HCT116 (cell line): ENCODE results near the gene KRT78. TPM values are rescaled to one million over a fixed set of nuclear protein-coding genes. Genes with fewer than 3 reads are reported as not detected.

ENCODE experiments used
- ATAC-seq: fragments of 200-7000 bp; cut with Tn5 transposase; 2 replicates; pipeline ENCODE4 v1.9.1; 2020; ENCODE audit warnings: mild to moderate bottlenecking, moderate library complexity
- BruUV-seq: library from RNA; stranded (reverse); fragments of 400-500 nt; replicated peaks from 2 replicates; lab custom pipeline; 2021; lab: Mats Ljungman, UMichigan
- CTCF ChIA-PET: fragments of 300-600 bp; sonication (Branson Sonifier 250); formaldehyde crosslinking; loops from one replicate; lab custom pipeline; 2021; ENCODE audit warnings: antibody characterized with exemption; lab: Charles Lee
- POLR2A ChIA-PET: fragments of 300-600, 350-600 bp; sonication (Branson Sonifier 250); formaldehyde crosslinking; loops from one replicate; lab custom pipeline; 2021; ENCODE audit warnings: antibody characterized with exemption; lab: Charles Lee
- RAD21 ChIA-PET, 2 experiments: fragments of 300-600 bp; sonication (Branson Sonifier 250); formaldehyde crosslinking; loops; one replicate each; lab custom pipeline; 2023; ENCODE audit warnings: low total read pairs in 2 of 2; ENCODE audit not compliant: uncharacterized antibody in 2 of 2, unreplicated experiment in 2 of 2, low non-redundant PET in 1 of 2; lab: Charles Lee
- DNase-seq: peaks from one replicate; pipeline ENCODE4 v3.0.0-alpha.2; 2010; ENCODE audit warnings: low read depth, low spot score
- H2AFZ ChIP-seq: fragments of 200-600 bp; shearing (Covaris generic), sonication (generic); 2 replicates; pipeline ENCODE4 v1.6.1; 2017; ENCODE audit warnings: low read depth, mixed run types, mixed read lengths, antibody characterized with exemption, low read length; ENCODE audit not compliant: poor library complexity, severe bottlenecking
- H3K27ac ChIP-seq: 2 replicates; pipeline ENCODE4 v1.5.1; 2012; ENCODE audit warnings: low read depth, low read length
- H3K27me3 ChIP-seq: fragments of 200-600 bp; sonication (generic); 2 replicates; pipeline ENCODE4 v1.6.1; 2016; ENCODE audit warnings: mixed run types, low read length, mixed read lengths; ENCODE audit not compliant: insufficient read depth
- H3K36me3 ChIP-seq, 2 experiments: fragments of 200-500 bp in 1 of 2; fragments of 200-600 bp in 1 of 2; sonication (Bioruptor generic) in 1 of 2; sonication (generic) in 1 of 2; 2 replicates each; pipeline versions ENCODE4 v1.5.1 to v1.6.1; 2014 to 2016; ENCODE audit warnings: low read length in 2 of 2, inconsistent platforms in 1 of 2, mixed read lengths in 1 of 2, mixed run types in 1 of 2; ENCODE audit not compliant: insufficient read depth in 2 of 2, control insufficient read depth in 1 of 2
- H3K4me1 ChIP-seq, 2 experiments: fragments of 200-600 bp in 1 of 2; sonication (generic) in 1 of 2; 2 replicates each; pipeline versions ENCODE4 v1.5.1 to v1.6.1; 2012 to 2017; ENCODE audit warnings: low read length in 2 of 2, inconsistent platforms in 1 of 2, mild to moderate bottlenecking in 1 of 2, mixed read lengths in 1 of 2, mixed run types in 1 of 2, moderate library complexity in 1 of 2; ENCODE audit not compliant: insufficient read depth in 2 of 2, control insufficient read depth in 1 of 2
- H3K4me2 ChIP-seq: fragments of 200-600 bp; sonication (generic); 2 replicates; pipeline ENCODE4 v1.6.1; 2017; ENCODE audit warnings: mixed run types, low read length, mixed read lengths
- H3K4me3 ChIP-seq, 2 experiments: fragments of 200-600 bp in 1 of 2; sonication (generic) in 1 of 2; replicated peaks in 1 of 2; 2 replicates each; pipeline ENCODE4 v1.5.1; 2011 to 2016; ENCODE audit warnings: low read length in 2 of 2, control low read depth in 1 of 2, low read depth in 1 of 2, mild to moderate bottlenecking in 1 of 2, mixed read lengths in 1 of 2, mixed run types in 1 of 2
- H3K79me2 ChIP-seq: fragments of 200-600 bp; sonication (generic); 2 replicates; pipeline ENCODE4 v1.6.1; 2017; ENCODE audit warnings: mild to moderate bottlenecking, mixed run types, low read length, moderate library complexity, mixed read lengths; ENCODE audit not compliant: insufficient read depth
- H3K9ac ChIP-seq: fragments of 200-600 bp; sonication (generic); 2 replicates; pipeline ENCODE4 v1.6.1; 2016; ENCODE audit warnings: low read length, mixed read lengths
- H3K9me2 ChIP-seq: fragments of 200-600 bp; sonication (generic), shearing (Covaris generic); 2 replicates; pipeline ENCODE4 v1.6.1; 2017; ENCODE audit warnings: mixed run types, mild to moderate bottlenecking, moderate library complexity; ENCODE audit not compliant: insufficient read depth
- H3K9me3 ChIP-seq, 2 experiments: fragments of 200-500 bp in 1 of 2; fragments of 200-600 bp in 1 of 2; sonication (Bioruptor generic) in 1 of 2; sonication (generic) in 1 of 2; 2 replicates each; pipeline ENCODE4 v1.6.1; 2014 to 2017; ENCODE audit warnings: low read length in 2 of 2, mixed read lengths in 2 of 2, inconsistent platforms in 1 of 2, low read depth in 1 of 2, mild to moderate bottlenecking in 1 of 2, mixed run types in 1 of 2, moderate library complexity in 1 of 2; ENCODE audit not compliant: control insufficient read depth in 1 of 2, insufficient read depth in 1 of 2
- H4K20me1 ChIP-seq: fragments of 200-600 bp; sonication (generic), shearing (Covaris generic); 2 replicates; pipeline ENCODE4 v1.6.1; 2017; ENCODE audit warnings: mixed run types, mild to moderate bottlenecking, moderate library complexity; ENCODE audit not compliant: insufficient read depth
- CBX3 ChIP-seq: IDR thresholded peaks from 2 replicates; pipeline ENCODE4 v1.6.1; 2012; ENCODE audit warnings: low read depth
- intact Hi-C: fragments of 100-400 bp; cut with micrococcal nuclease; formaldehyde crosslinking; loops from 2 replicates; pipeline ENCODE4 v1.10.0; 2022
- total RNA-seq: library from RNA; stranded (reverse); gene quantifications from one replicate; pipeline ENCODE4 v1.2.1, GENCODE V29; 2021; ENCODE audit not compliant: unreplicated experiment
- TF ChIP-seq, protein P1 (sequence below): IDR thresholded peaks from 2 replicates; pipeline ENCODE4 v1.6.1; 2012; ENCODE audit warnings: low read depth

Gene KRT78
- total RNA-seq, 1 experiment from 2014 or later = not detected

DNA sequence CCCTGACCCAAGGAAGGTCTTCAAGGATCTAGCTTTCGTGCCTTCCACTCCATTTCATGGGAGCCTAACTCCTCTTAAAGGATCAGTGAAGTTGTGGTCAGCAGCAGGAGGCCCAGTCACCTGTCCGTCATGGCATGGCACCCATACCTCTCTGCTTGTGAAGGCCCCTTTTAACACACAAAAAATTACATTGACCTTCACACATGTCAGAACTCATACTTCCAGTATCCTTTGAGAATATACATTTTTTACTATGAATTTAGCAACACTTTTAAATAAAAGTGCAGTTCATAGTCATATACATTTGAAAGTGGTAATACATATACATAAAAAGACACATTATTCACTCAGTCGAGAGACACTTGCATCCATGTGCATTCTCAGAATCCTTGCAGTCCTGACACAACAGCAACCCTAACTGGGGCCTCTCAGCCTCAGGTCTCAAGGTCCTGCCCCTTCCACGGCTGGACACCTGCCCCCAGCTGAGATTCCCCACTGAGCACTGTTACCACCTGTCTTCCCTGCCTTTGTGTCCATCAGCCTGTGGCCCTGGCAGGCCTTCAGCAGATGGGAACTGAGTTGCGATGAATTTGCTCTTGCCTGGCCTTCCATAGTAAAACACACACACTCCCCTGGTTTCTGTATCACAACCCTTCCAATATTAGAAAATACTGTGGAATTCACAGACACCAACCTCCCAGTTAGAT, 49.1 kb downstream of the KRT78 start:
- BruUV-seq = no TSS peak
- no peaks in the 10 kb centered on the region for H3K9me2 ChIP-seq
- peaks cover 8 to 36% of the 10 kb centered on the region in 2 experiments; a peak in 3 of 4 replicates for H3K4me1 ChIP-seq
- intact Hi-C loops = no loop called here
- H4K20me1 ChIP-seq = no peaks in the 10 kb centered on the region
- DNase-seq (no peak), ATAC-seq (peak; percentile 39)
- no peaks in the 10 kb centered on the region for H3K79me2 ChIP-seq
- peak overlapping the region; percentile 37 for H3K4me2 ChIP-seq
- 0 out of 2 replicates have a peak, but pooled peaks have one; percentile 3 for TF ChIP-seq CBX3
- TF ChIP-seq, protein P1, sequence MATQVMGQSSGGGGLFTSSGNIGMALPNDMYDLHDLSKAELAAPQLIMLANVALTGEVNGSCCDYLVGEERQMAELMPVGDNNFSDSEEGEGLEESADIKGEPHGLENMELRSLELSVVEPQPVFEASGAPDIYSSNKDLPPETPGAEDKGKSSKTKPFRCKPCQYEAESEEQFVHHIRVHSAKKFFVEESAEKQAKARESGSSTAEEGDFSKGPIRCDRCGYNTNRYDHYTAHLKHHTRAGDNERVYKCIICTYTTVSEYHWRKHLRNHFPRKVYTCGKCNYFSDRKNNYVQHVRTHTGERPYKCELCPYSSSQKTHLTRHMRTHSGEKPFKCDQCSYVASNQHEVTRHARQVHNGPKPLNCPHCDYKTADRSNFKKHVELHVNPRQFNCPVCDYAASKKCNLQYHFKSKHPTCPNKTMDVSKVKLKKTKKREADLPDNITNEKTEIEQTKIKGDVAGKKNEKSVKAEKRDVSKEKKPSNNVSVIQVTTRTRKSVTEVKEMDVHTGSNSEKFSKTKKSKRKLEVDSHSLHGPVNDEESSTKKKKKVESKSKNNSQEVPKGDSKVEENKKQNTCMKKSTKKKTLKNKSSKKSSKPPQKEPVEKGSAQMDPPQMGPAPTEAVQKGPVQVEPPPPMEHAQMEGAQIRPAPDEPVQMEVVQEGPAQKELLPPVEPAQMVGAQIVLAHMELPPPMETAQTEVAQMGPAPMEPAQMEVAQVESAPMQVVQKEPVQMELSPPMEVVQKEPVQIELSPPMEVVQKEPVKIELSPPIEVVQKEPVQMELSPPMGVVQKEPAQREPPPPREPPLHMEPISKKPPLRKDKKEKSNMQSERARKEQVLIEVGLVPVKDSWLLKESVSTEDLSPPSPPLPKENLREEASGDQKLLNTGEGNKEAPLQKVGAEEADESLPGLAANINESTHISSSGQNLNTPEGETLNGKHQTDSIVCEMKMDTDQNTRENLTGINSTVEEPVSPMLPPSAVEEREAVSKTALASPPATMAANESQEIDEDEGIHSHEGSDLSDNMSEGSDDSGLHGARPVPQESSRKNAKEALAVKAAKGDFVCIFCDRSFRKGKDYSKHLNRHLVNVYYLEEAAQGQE = no peak
- no peaks in the 10 kb centered on the region for H3K36me3 ChIP-seq
- ChIA-PET CTCF (no interaction called here), RAD21 (no interaction called here), POLR2A (no interaction called here)
- peak overlapping the region; percentile 28 for H2AFZ ChIP-seq
- no peaks in the 10 kb centered on the region for H3K9me3 ChIP-seq
- no peak overlapping the region for H3K4me3 ChIP-seq
- no peaks in the 10 kb centered on the region for H3K27me3 ChIP-seq
- no peak overlapping the region for H3K27ac ChIP-seq
- H3K9ac ChIP-seq = no peak overlapping the region
